Activated CD8-positive, alpha-beta memory T cell treated with anti-CD3 and anti-CD28 coated beads, Interleukin-2, amount 50 U/mL, for 4 hours (primary cell): Measurements from ENCODE around the gene ACACB.

Experiments used
- DNase-seq: peaks from one replicate; pipeline ENCODE4 v3.0.0-alpha.2; 2020

The ACACB gene

DNA sequence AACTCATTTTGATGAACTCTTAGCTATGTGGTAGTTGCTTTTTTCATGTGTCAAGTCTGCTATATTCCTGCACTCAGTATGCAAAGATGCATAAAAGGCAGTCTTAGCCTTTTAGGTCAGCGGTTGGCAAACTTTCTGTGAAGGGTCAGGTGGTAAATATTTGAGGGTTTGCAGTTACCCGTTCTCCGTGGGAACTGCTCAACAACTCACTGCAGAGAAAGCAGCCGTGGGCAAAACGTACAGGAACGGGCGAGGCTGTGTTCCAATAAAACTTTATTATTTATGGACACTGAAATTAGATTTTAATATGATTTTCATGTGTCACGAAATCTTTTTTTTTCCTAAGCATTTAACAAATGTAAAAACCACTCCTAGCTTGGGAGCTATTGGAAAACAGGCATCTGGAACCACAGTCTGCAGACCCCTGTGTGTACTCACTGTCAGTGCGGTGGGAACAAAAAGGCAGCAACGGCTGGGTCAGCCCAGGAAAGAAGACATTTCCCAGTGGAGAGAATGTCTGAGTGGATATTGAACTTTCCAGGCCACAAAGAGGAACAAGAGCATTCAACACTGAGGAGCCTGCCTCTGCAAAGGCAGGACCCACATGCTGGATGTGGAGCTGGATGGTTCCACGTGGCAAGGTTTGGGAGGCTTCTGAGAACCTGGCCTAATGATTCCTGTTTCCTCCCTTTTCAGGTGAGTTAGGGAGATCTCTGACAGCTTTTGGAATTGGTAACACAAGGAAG is 3.5 kb upstream of the ACACB start:
- no peak for DNase-seq

DNA sequence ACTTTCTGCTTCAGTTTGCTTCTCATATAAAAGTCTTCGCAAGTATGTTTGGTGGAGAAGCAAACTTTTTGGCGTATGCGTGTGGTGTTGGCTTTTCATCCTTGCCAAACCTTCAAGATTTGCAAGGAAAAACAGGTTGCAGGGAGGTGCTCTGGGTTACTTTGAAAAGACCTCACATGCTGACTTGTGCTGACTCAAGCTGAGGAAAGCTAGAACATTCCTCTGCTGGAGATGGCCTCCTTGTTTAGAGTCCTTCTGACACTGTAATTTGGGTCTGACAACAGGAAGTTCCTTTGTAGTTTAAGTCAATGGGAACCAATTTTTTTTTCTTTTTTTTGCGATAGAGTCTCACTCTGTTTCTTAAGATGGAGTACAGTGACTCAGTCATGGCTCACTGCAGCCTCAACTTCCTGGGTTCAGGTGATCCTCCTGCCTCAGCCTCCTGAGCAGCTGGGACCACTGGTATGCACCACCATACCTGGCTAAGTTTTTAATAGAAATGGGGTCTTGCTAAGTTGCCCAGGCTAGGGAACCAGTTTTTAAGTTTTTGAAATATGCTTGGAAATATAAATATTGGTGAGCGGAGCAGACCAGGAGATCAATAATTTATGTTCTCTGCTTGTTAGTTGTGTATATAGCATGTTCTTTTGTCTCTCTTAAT is 2.6 kb upstream of the ACACB start:
- DNase-seq: no peak

DNA sequence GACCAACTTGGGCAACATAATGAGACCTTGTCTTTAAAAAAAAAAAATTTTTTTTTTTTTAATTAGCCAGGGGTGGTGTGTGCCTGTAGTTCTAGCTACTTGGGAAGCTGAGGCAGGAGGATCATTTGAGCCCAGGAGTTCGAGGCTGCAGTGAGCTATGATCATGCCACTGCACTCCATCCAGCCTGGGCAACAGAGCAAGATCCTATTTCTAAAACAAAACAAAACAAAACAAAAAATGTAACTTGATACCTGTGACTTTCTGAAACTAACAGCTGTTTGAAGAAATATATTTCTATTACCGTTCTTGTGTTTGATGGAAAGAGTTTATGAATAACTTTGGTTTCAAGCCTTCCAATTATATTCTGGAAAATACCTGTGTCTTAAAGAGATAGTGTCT is 1.7 kb upstream of the ACACB start:
- DNase-seq: no peak

- no peak for DNase-seq
These were observed 1.0 kb upstream of the ACACB start for GRCh38 chr12:109115404-109115757.

GRCh38 chr12:109116611-109116949 is 193 bp downstream of the ACACB start:
- DNase-seq: no peak

DNA sequence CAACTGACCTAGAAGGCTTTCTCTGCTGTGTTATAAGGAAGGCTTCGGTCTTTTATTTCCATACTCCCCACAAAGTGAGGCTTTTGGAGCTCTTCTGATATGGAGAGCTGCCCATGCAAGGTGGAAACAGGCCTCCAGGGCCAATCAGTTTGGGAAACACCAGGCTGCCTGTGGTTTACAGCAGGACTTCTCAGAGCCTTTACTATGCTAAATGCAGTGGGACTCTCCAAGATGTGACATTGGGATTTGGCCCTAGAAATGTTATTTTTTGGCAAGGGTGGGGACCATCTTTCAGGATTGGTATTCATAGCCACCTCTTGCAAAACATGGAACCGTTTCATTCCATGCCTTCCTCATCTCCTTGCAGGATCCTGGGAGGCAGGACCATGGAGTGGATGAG is 3.7 kb downstream of the ACACB start:
- DNase-seq: no peak

GRCh38 chr12:109120557-109120956 is 4.2 kb downstream of the ACACB start:
- no peak for DNase-seq

GRCh38 chr12:109121346-109121880 is 5.0 kb downstream of the ACACB start:
- DNase-seq: no peak

DNA sequence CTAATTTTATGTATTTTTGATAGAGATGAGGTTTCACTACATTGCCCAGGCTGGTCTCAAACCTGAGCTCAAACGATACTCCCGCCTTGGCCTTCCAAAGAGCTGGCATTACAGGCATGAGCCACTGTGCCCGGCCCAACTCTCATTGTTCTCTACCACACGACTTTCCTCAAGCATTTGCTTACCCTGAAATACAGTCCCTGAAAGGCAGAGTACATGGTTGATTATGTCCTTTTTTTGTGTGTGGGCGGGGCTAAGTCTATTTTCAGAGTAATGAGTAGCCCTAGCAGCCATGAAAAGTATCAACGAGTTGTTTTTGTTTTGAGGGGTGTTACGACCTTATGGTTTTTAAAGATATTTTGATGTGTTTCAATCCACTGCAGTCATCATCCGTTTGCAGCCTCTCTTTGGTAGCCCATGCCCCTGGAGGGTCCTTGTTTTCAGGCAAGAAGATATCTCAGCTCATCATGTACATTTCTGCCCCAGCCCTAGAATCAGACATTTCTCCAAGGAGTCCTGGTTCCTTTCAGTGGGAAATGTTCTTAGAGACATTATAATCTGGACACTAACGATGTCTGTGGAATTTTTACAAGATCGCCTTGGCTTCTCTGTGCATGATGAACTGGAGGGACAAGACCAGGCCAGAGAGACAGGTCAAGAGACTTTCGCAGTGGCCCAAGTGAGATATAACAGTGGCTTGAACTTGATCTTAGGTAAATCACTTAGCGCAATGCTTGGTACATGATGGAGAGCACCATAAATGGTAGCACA is 8.7 kb downstream of the ACACB start:
- DNase-seq: no peak

GRCh38 chr12:109125791-109126190 is 9.4 kb downstream of the ACACB start:
- no peak for DNase-seq

- no peak for DNase-seq
These were observed 10.4 kb downstream of the ACACB start for GRCh38 chr12:109126784-109127183.

DNA sequence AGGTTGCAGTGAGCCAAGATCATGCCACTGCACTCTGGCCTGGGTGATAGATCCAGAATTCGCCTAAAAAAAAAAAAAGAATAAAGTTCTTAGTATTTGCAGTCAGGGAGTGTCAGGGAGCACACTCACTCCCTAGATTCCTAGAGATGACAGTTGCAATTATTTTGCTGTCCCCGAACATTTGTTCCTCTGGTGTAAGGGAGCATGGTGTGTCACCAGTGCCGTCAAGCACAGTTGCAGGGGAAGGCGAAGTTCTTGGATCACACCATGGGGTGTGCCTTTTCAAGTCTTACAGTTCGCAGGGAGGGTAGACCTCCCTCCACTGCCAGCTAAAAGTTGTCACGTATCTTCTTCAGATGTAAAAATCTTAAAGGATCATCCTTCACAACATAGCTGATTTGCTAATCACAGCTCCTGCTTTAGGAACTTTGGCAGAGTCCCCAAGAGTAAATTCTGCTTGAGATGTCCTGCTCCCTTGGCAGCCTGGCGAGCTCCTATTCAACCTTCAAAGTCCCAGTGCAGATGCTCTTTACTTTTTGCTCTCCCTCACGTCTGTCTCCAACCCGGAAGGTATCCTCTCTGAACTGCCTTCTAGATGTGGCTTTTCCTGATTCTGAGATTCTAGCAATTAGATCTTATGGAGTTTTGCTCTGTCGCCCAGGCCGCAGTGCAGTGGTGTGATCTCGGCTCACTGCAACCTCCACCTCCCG is 11.3 kb downstream of the ACACB start:
- no peak for DNase-seq

DNA sequence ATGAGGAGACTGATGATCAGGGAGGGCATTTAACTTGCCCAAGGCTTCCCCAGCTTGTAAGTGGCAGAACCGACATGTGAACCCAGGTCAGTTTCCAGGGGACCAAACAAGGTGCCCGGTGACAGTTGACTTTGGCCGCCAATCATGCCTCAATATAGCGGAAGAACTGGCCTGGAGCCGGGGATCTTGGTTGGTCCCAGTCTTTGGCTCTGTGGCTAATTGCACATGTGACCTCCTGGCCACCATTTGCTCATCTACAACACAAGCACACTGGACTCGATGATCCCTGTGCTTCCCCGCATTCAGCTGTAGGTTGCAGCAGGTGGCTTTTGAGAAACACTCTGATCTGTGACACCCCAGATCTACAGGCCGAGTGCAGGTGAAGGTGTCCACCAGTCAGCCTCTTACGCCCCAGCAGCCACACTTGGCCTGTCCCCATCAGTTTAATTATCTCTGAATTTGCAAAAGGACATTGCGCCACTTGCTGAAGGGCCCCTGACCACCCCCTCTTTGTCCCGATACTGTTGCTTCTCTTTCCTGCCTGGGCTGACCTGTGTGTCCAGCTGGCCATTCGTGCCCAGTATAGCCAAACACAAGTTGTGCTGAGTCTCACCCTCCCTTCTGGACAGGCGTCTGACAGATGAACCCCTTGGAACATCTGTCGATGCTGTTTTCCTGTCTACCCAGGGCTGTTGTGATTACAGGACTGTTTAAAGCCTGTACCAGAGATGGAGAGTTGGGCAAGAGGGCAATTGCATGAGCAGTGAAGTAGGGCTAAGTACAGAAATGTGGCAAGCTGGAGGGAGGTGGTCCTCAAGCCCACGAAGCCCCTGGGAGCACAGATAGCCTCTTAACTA is 14.1 kb downstream of the ACACB start:
- DNase-seq: no peak

GRCh38 chr12:109131154-109132050 is 15.0 kb downstream of the ACACB start:
- no peak for DNase-seq

DNA sequence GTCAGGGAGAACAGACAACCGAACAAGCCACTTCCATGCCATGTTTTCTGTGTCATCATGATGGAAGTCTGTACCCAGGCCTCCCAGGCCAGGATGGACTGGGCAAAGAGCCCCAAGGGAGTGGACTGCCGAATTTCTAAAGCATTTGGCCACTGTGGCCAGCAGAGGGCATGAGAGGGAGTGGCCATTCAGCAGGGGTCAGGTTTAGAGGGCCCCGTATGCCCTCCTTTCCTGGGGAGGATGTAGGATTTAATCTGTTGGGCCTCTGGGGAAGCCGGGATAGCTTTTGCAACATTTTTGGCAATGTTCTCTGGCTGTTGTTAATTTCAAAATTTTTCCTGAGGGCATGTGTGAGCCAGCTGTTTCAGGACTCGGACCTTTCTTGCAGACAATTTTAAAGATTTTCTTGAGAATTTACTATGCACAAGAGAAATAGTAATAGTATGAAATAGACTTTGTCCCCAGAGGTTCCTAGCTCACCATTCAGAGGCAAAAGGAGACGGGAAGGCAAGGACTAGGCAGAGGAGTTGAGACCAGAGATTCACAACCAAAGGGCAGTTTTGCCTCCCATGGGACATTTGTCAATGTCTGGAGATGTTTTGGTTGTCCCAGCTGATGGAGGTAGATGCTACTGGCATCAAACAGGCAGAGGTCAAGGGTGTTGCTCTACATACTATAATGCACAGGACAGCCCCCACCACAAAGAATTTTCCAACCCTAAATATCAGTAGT is 18.0 kb downstream of the ACACB start:
- no peak for DNase-seq

- DNase-seq: no peak
These were observed 20.7 kb downstream of the ACACB start for GRCh38 chr12:109137055-109137454.

DNA sequence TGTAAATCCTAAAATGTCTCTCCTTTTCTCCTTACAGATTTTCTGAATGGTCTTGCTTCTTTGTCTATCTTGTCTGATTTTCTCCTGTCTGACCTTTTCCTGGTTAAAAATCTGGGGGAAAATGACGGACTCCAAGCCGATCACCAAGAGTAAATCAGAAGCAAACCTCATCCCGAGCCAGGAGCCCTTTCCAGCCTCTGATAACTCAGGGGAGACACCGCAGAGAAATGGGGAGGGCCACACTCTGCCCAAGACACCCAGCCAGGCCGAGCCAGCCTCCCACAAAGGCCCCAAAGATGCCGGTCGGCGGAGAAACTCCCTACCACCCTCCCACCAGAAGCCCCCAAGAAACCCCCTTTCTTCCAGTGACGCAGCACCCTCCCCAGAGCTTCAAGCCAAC is 23.0 kb downstream of the ACACB start:
- no peak for DNase-seq

GRCh38 chr12:109139791-109140190 is 23.4 kb downstream of the ACACB start:
- DNase-seq: no peak

GRCh38 chr12:109140560-109140959 is 24.2 kb downstream of the ACACB start:
- DNase-seq: no peak

GRCh38 chr12:109144224-109144623 is 27.8 kb downstream of the ACACB start:
- no peak for DNase-seq
